Transverse colon (tissue), 4 donors: Measurements from ENCODE around the gene NAT10. TPM values are rescaled to one million over a fixed set of nuclear protein-coding genes. Genes with fewer than 3 reads are reported as not detected.

Experiments used
- DNase-seq: peaks from one replicate; pipeline ENCODE4 v3.0.0-alpha.2; 2019
- H3K27ac ChIP-seq, 4 donors: fragments of 200-600 bp; sonication (generic); 2 replicates each; pipeline ENCODE4 v1.5.1; 2016 to 2018; ENCODE audit warnings: inconsistent platforms in 4 of 4
- H3K27me3 ChIP-seq: fragments of 200-600 bp; sonication (generic); 2 replicates; pipeline ENCODE4 v1.5.1; 2017; ENCODE audit warnings: inconsistent platforms
- H3K36me3 ChIP-seq, 4 donors: fragments of 200-600 bp; sonication (generic); 2 replicates each; pipeline ENCODE4 v1.5.1; 2017 to 2019; ENCODE audit warnings: inconsistent platforms in 4 of 4
- H3K4me1 ChIP-seq, 4 donors: fragments of 200-600 bp; sonication (generic); 2 replicates each; pipeline ENCODE4 v1.5.1; 2017 to 2020; ENCODE audit warnings: inconsistent platforms in 4 of 4
- H3K4me3 ChIP-seq, 4 donors: fragments of 200-600 bp; sonication (generic); 1 replicate in 1 of 4; 2 replicates in 3 of 4; pipeline versions ENCODE4 v1.5.1 to v1.6.1; 2017 to 2019; ENCODE audit warnings: inconsistent platforms in 4 of 4
- H3K9me3 ChIP-seq, 2 donors: fragments of 200-600 bp; sonication (generic); 2 replicates each; pipeline ENCODE4 v1.5.1; 2017 to 2019; ENCODE audit warnings: inconsistent platforms in 2 of 2
- EP300 ChIP-seq: sonication (generic); formaldehyde crosslinking; IDR thresholded peaks from one replicate; pipeline ENCODE4 v1.6.1; 2017; ENCODE audit warnings: antibody characterized with exemption, low read depth
- POLR2A ChIP-seq: fragments of 450-650 bp; IDR thresholded peaks from one replicate; pipeline ENCODE4 v1.6.1; 2016; ENCODE audit warnings: antibody characterized with exemption, mild to moderate bottlenecking, moderate library complexity
- POLR2AphosphoS5 ChIP-seq, 3 donors: sonication (generic); formaldehyde crosslinking; IDR thresholded peaks; one replicate each; pipeline ENCODE4 v1.6.1; 2016; ENCODE audit warnings: antibody characterized with exemption in 3 of 3
- WGBS, 2 donors: methylation state at CpG; one replicate each; pipeline ENCODE4 v1.1.5; 2018; ENCODE audit warnings: low coverage in 1 of 2; 5-methylcytosine and 5-hydroxymethylcytosine counted together
- in situ Hi-C, 4 donors: fragments of 200-750 bp; cut with MboI; loops; one replicate each; pipeline versions ENCODE4 v1.15.0 to v1.15.1; 2017; ENCODE audit warnings: low sequenced_read_pairs in 3 of 4, low pct_ligation_motif_present in 1 of 4, low pct_unique_long_range_greater_than_20kb in 1 of 4
- intact Hi-C: fragments of 100-400 bp; cut with DNase I; formaldehyde crosslinking; loops from one replicate; pipeline ENCODE4 v1.15.1; 2023; ENCODE audit warnings: low total_unique reads
- total RNA-seq, 4 donors: library from RNA; depleted of rRNA; stranded (reverse); fragments of >200 nt; gene quantifications; one replicate each; pipeline ENCODE4 v1.1.0, GENCODE V29; 2016
- TF ChIP-seq, protein P1 (sequence below), 5 experiments: fragments of 200-600 bp in 3 of 5; fragments of 450-650 bp in 2 of 5; sonication (generic) in 3 of 5; IDR thresholded peaks; 1 replicate in 2 of 5; 2 replicates in 3 of 5; pipeline ENCODE4 v1.5.1; 2016 to 2017; ENCODE audit warnings: antibody characterized with exemption in 5 of 5, inconsistent platforms in 3 of 5, mild to moderate bottlenecking in 2 of 5, moderate library complexity in 1 of 5

The NAT10 gene
- total RNA-seq, 4 donors from 2014 or later: 16.0 to 40.6 (median 26.9) TPM

DNA sequence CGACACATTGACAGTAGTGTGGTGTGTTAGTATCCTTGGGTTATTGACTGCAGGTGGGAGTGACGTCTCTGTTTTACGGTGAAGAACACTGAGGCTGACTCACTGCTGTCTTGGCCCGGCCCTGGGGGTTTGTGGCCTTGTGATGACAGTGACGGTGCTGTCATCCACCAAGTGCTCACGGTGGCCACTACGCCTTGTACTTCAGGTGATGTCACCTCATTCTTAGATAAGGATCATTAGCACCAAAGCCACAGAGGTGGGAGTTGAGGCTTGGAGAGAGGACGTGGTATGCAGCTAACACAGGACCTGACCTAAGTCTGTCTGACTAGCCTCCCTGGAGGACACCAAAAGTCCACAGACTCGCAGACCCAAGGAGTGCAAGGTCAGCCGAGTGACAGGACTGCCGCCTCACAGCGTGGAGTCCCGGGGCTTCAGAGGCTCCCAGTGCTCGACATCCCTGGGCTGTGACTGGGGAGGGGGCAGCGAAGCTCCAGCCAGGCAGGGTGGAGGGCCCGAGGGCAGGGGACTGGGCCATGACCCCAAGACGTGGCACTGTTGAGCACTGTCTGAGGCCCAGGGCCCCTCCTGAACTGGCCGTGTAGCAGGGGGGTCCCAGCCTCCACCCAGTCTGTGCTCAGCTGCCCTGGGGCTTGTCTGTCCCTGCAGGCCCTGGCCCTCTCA lies 56.5 kb downstream of the NAT10 start:
- no peak overlapping the region for H3K27ac ChIP-seq
- H3K4me1 ChIP-seq: no peaks in the 10 kb centered on the region
- intact Hi-C loops: no loop called here
- 80% methylated on average over 16 of the region's 18 CpGs; no CpG with 5 or more reads in 1 of the 2 donors for WGBS, 2 donors
- no peaks in the 10 kb centered on the region for H3K36me3 ChIP-seq
- TF ChIP-seq, protein P1, sequence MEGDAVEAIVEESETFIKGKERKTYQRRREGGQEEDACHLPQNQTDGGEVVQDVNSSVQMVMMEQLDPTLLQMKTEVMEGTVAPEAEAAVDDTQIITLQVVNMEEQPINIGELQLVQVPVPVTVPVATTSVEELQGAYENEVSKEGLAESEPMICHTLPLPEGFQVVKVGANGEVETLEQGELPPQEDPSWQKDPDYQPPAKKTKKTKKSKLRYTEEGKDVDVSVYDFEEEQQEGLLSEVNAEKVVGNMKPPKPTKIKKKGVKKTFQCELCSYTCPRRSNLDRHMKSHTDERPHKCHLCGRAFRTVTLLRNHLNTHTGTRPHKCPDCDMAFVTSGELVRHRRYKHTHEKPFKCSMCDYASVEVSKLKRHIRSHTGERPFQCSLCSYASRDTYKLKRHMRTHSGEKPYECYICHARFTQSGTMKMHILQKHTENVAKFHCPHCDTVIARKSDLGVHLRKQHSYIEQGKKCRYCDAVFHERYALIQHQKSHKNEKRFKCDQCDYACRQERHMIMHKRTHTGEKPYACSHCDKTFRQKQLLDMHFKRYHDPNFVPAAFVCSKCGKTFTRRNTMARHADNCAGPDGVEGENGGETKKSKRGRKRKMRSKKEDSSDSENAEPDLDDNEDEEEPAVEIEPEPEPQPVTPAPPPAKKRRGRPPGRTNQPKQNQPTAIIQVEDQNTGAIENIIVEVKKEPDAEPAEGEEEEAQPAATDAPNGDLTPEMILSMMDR (IDR thresholded peaks at IDR 0.05): no peak
- TF ChIP-seq POLR2A (no peak), EP300 (no peak), POLR2AphosphoS5 (IDR thresholded peaks at IDR 0.05) (no peak)
- H3K27me3 ChIP-seq: no peaks in the 10 kb centered on the region
- H3K9me3 ChIP-seq: no peaks in the 10 kb centered on the region
- no peak overlapping the region for H3K4me3 ChIP-seq
- DNase-seq: no peak
- in situ Hi-C loops: loop anchor here in 3 of 4 donors (25.0 kb wide), 1 partner anchor 325 kb away; no protein-coding TSS in a partner anchor

DNA sequence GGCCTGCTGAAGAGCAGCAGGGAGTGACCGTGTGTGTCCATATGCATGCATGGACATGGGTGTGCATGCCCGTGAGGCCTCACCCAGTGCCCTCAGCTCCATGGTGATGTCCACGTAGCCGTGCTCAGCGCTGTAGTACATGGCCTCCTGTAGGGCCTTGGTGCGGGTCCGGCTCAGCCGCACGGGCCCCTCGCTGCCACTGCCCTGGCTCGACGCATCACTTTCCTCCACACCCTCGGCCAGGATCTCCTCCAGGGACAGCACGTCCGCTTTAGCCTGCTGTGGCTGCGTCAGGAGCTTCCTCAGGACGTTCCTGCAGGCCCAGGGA lies 57.0 kb downstream of the NAT10 start:
- Histone ChIP-seq H3K4me1 (no peaks in the 10 kb centered on the region), H3K4me3 (no peak overlapping the region), H3K27me3 (no peaks in the 10 kb centered on the region), H3K27ac (no peak overlapping the region), H3K36me3 (no peaks in the 10 kb centered on the region), H3K9me3 (no peaks in the 10 kb centered on the region)
- 91% methylated on average over 15 of the region's 17 CpGs; no CpG with 5 or more reads in 1 of the 2 donors for WGBS, 2 donors
- DNase-seq: no peak
- intact Hi-C loops (no loop called here), in situ Hi-C loops (loop anchor here in 3 of 4 donors (25.0 kb wide), 1 partner anchor 325 kb away; no protein-coding TSS in a partner anchor)
- TF ChIP-seq POLR2A (no peak), POLR2AphosphoS5 (IDR thresholded peaks at IDR 0.05) (no peak), EP300 (no peak)
- TF ChIP-seq, protein P1 (IDR thresholded peaks at IDR 0.05): no peak

DNA sequence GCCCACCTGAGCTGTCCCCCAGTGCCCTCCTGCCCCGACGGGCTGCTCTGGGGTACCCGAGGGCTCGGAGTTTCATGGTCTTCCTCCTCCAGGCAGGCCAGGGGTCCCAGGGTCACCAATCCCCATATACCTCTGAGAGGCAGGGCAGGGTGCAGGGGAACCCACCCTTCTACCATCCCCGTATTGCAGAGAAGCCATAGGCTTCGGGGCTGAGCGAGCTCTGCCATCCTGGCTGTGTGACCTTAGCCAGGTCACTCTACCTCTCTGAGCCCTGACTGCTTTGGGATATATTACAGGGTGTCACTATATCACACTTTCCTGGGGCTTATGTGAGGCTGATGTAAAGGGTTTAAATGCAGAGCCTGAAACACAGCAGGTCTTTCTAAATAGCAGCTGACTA lies 57.4 kb downstream of the NAT10 start:
- no peaks in the 10 kb centered on the region for H3K36me3 ChIP-seq
- in situ Hi-C loops: loop anchor here in 3 of 4 donors (25.0 kb wide), 1 partner anchor 324 kb away; no protein-coding TSS in a partner anchor
- no peaks in the 10 kb centered on the region for H3K27me3 ChIP-seq
- no peak overlapping the region for H3K27ac ChIP-seq
- no peak overlapping the region for H3K4me3 ChIP-seq
- DNase-seq: no peak
- WGBS, 2 donors: 100% methylated on average over 3 of the region's 7 CpGs; no CpG with 5 or more reads in 1 of the 2 donors
- no peaks in the 10 kb centered on the region for H3K4me1 ChIP-seq
- no peaks in the 10 kb centered on the region for H3K9me3 ChIP-seq
- intact Hi-C loops: no loop called here
- no peak for TF ChIP-seq POLR2A
- TF ChIP-seq EP300: no peak

DNA sequence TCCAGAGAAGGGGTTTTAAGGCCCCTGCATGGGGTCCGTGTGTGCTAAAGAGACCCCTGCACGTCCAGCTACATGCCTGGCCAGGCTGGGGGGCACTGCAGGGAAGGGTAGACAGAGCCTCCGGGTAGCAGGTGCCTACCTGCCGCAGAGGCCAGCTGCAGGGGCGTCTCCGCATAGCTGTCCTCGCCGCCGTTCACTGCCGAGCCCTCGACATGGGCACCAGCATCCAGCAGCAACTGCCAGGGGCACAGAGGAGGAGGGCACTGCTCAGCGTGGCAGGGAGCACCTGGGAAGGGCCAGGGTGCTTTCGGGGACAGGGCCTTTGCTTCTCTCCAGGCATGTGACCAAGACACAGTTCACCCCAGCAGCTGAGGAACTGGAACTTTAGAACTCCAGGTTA lies 59.7 kb downstream of the NAT10 start:
- Histone ChIP-seq H3K4me3 (no peak overlapping the region), H3K27ac (no peak overlapping the region), H3K27me3 (no peaks in the 10 kb centered on the region), H3K9me3 (no peaks in the 10 kb centered on the region), H3K36me3 (no peaks in the 10 kb centered on the region), H3K4me1 (no peaks in the 10 kb centered on the region)
- no peak for TF ChIP-seq POLR2A
- no peak for TF ChIP-seq POLR2AphosphoS5 (IDR thresholded peaks at IDR 0.05)
- TF ChIP-seq, protein P1 (IDR thresholded peaks at IDR 0.05): no peak
- no peak for TF ChIP-seq EP300
- 94% methylated on average over 13 of the region's 13 CpGs; no CpG with 5 or more reads in 1 of the 2 donors for WGBS, 2 donors
- in situ Hi-C loops: loop anchor here in 3 of 4 donors (25.0 kb wide), 1 partner anchor 322 kb away; no protein-coding TSS in a partner anchor
- DNase-seq: no peak
- intact Hi-C loops: no loop called here
